Ovary (tissue), 9 donors: ENCODE results near the gene SPARC. TPM values are rescaled to one million over a fixed set of nuclear protein-coding genes. Genes with fewer than 3 reads are reported as not detected.
"Not testable (repeated sequence)": the region's sequence is repeated elsewhere in the genome, so short reads cannot be mapped to it uniquely, and the experiment has no call there.

Experiments used
- DNase-seq, 5 donors: peaks; one replicate each; pipeline ENCODE4 v3.0.0-alpha.2; 2019 to 2020
- H3K27ac ChIP-seq, 2 donors: fragments of 200-600 bp; one replicate each; pipeline versions ENCODE4 v1.5.1 to v1.8.0; 2019 to 2022
- H3K27me3 ChIP-seq: fragments of 200-600 bp; one replicate; pipeline ENCODE4 v1.8.0; 2022
- H3K36me3 ChIP-seq: fragments of 200-600 bp; sonication (generic); one replicate; pipeline ENCODE4 v1.5.1; 2019
- H3K4me1 ChIP-seq: one replicate; pipeline ENCODE4 v1.8.1; 2013; ENCODE audit warnings: mild to moderate bottlenecking, moderate library complexity; ENCODE audit not compliant: insufficient read depth
- H3K4me3 ChIP-seq: fragments of 200-600 bp; sonication (generic); one replicate; pipeline ENCODE4 v1.5.1; 2017
- H3K9me3 ChIP-seq, 2 donors: fragments of 200-600 bp in 1 of 2; sonication (generic) in 1 of 2; one replicate each; pipeline versions ENCODE4 v1.5.1 to v1.8.1; 2013 to 2019; ENCODE audit warnings: mild to moderate bottlenecking in 1 of 2, moderate library complexity in 1 of 2
- EP300 ChIP-seq: sonication (generic); formaldehyde crosslinking; IDR thresholded peaks from one replicate; pipeline ENCODE4 v1.6.1; 2017; ENCODE audit warnings: antibody characterized with exemption
- POLR2A ChIP-seq: fragments of 450-650 bp; IDR thresholded peaks from one replicate; pipeline ENCODE4 v1.6.1; 2017; ENCODE audit warnings: antibody characterized with exemption, mild to moderate bottlenecking, moderate library complexity
- whole genome bisulfite sequencing, 3 donors: extraction: QIAGEN DNeasy Blood & Tissue Kit in 1 of 3; methylation state at CpG; one replicate each; pipeline versions ENCODE4 v1.1.5 to v1.1.7; 2013 to 2017; 5-methylcytosine and 5-hydroxymethylcytosine counted together
- intact Hi-C, 4 donors: fragments of 100-400 bp; cut with DNase I; formaldehyde crosslinking; loops; one replicate each; pipeline versions ENCODE4 v1.11.0 to v1.15.1; 2022 to 2023
- polyA plus RNA-seq, 2 donors: library from polyadenylated mRNA; stranded (reverse); fragments of 200-250 nt in 1 of 2; fragments of 350-450 nt in 1 of 2; fragmentation: Illumina TruSeq in 1 of 2; extraction: RNeasy Lipid Tissue Mini Kit (QIAGEN cat#74804) in 1 of 2; gene quantifications; one replicate each; pipeline ENCODE4 v1.2.3, GENCODE V29; 2013 to 2014
- total RNA-seq, 7 donors: library from RNA; depleted of rRNA in 2 of 7; stranded (reverse); fragments of >200 nt in 2 of 7; fragmentation: NEBNext Ultra II Directional in 3 of 7; extraction: Animal tissue kit (Norgen Biotek cat#: 25700) in 3 of 7; gene quantifications; one replicate each; pipeline versions ENCODE4 v1.1.0 to v1.2.4, GENCODE V29; 2016 to 2023
- TF ChIP-seq, protein P1 (sequence below), 3 donors: fragments of 450-650 bp in 2 of 3; fragments of 200-600 bp in 1 of 3; IDR thresholded peaks; one replicate each; pipeline versions ENCODE4 v1.5.1 to v1.8.0; 2016 to 2022; ENCODE audit warnings: antibody characterized with exemption in 3 of 3, mild to moderate bottlenecking in 1 of 3
- donor health status: DM: no; HTN: no; CAD: no; lungs with moderate emphysema.
- donor health status: DM: no; HTN: no; CAD: no.
- donor health status: Bipolar disorder and iron deficiency.
- donor health status: DM: yes; HTN: yes; CAD: no.
- donor health status: DM: no; HTN: no; CAD: no.
- donor health status: DM: yes; HTN: yes; CAD: no.

Gene SPARC
- total and polyA plus RNA-seq, 9 donors = 220 to 2,564 (median 924) TPM

DNA sequence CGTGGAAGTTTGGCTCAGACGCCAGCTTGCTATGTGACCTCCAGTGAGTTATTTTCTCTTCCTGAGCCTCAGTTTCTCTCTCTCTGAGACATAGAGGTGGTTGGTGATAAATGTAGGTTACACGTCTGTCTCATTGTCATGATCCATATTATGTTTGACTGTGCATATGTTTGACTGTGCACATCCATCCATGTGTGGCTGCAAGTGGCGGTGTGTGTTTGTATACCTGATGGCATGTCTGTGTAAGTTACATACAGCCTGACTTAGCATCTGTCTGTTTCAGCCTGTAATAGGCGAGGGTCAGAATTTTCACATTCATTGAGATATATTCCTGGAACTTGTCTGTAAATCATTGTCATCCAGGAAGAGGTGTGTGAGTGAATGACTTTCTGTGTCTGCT lies 3.3 kb downstream of the SPARC start:
- no peak for DNase-seq
- H3K36me3 ChIP-seq = no peaks in the 10 kb centered on the region
- H3K9me3 ChIP-seq = no peaks in the 10 kb centered on the region
- TF ChIP-seq, protein P1, sequence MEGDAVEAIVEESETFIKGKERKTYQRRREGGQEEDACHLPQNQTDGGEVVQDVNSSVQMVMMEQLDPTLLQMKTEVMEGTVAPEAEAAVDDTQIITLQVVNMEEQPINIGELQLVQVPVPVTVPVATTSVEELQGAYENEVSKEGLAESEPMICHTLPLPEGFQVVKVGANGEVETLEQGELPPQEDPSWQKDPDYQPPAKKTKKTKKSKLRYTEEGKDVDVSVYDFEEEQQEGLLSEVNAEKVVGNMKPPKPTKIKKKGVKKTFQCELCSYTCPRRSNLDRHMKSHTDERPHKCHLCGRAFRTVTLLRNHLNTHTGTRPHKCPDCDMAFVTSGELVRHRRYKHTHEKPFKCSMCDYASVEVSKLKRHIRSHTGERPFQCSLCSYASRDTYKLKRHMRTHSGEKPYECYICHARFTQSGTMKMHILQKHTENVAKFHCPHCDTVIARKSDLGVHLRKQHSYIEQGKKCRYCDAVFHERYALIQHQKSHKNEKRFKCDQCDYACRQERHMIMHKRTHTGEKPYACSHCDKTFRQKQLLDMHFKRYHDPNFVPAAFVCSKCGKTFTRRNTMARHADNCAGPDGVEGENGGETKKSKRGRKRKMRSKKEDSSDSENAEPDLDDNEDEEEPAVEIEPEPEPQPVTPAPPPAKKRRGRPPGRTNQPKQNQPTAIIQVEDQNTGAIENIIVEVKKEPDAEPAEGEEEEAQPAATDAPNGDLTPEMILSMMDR (IDR thresholded peaks at IDR 0.05) = no peak
- TF ChIP-seq POLR2A (no peak), EP300 (no peak)
- intact Hi-C loops = no loop called here
- H3K4me3 ChIP-seq = no peak overlapping the region
- H3K4me1 ChIP-seq = peaks cover 36% of the 10 kb centered on the region
- WGBS, 3 donors = 20 to 43% (median 29%) methylated on average over 5 of the region's 5 CpGs
- peak overlapping the region in 1 of 2 donors; percentile 80 for H3K27ac ChIP-seq
- no peaks in the 10 kb centered on the region for H3K27me3 ChIP-seq

DNA sequence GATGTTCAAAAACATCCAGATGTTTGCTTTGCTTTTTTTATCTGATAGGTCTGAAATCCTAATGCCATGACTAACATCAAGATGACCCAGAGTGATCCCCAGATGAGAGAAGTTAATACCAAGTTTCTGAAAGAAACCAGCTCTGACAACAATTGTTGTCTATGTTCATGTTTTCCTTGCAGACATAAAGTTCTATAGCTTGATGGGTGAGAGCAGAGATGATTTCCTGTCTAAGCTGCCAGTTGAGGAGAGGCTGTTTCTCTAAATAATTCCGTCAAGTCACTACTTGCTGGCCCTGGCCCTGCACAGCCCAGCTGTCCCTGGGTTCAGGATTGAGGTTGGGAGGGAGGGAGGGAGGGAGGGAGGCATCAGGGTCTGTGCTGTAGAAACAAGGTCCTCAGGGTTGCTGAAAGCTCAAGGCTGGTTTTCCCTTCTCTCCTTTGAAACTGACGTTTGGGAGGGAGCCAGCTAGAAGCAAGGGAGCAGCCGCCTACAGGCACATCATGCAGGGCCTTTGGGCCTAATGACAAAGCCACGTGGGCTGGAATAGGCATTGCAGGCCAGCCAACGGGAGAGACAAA lies 3.9 kb downstream of the SPARC start:
- no peaks in the 10 kb centered on the region for H3K36me3 ChIP-seq
- intact Hi-C loops = no loop called here
- no peaks in the 10 kb centered on the region for H3K9me3 ChIP-seq
- DNase-seq = peak in 4 of 5 donors; percentile 59 to 75 (median 66)
- no peaks in the 10 kb centered on the region for H3K27me3 ChIP-seq
- H3K4me1 ChIP-seq = peaks cover 41% of the 10 kb centered on the region
- 1 to 4% (median 4%) methylated on average over 5 of the region's 5 CpGs for WGBS, 3 donors
- H3K27ac ChIP-seq = peak overlapping the region in 1 of 2 donors; percentile 80
- H3K4me3 ChIP-seq = no peak overlapping the region
- no peak for TF ChIP-seq EP300
- TF ChIP-seq, protein P1 (IDR thresholded peaks at IDR 0.05) = no peak
- no peak for TF ChIP-seq POLR2A

DNA sequence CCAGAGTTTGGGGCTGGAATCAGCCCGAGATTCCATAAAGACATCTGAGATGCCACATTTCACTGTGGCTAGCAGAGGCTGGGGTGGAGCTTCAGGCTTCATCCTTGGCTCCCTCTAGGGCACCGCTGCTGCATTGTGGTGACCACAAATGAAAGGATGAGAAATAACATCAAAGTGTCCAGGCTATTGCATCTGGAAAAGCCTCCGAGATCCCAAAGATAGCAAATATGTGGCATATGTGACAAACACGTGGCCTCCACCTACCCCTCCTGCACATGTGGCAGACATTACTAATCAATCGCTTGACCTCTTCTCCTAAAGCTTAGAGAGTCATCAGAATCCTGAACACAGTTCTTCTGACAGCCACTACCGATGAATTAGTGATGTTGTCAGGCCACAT lies 4.5 kb downstream of the SPARC start:
- TF ChIP-seq POLR2A (no peak), EP300 (no peak)
- TF ChIP-seq, protein P1 (IDR thresholded peaks at IDR 0.05) = no peak
- Histone ChIP-seq H3K27ac (peak overlapping the region; percentile 57 to 80), H3K9me3 (no peaks in the 10 kb centered on the region), H3K4me3 (no peak overlapping the region), H3K4me1 (peaks cover 48% of the 10 kb centered on the region), H3K36me3 (no peaks in the 10 kb centered on the region), H3K27me3 (no peaks in the 10 kb centered on the region)
- no peak for DNase-seq
- intact Hi-C loops = no loop called here
- WGBS, 3 donors = 23 to 32% (median 24%) methylated on average over 6 of the region's 6 CpGs

DNA sequence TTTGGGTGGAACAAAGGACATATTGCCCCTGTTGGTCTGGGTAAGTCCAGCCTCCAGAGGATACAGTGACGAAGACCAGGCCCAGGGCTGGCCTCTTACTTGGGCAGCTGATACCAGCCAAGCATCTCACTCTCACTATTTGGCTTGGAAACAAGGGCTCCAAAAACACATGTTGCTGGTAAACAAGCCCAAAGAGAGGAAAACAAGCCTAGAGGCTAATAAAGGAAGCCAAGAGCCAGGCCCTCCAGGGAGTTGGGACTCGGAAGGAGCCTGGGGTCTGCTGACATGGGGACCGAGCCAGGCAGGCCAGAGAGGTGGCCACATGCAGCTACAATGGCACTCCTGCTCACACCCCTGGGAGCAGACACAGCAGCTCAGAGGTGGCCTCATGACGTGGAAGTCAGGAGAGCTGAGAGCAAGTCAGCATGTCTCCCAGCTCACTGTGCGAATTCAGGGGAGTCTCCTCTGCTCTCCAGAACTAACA lies 5.7 kb downstream of the SPARC start:
- WGBS, 3 donors = 14 to 24% (median 24%) methylated on average over 5 of the region's 5 CpGs
- DNase-seq = no peak
- TF ChIP-seq EP300 = no peak
- intact Hi-C loops = no loop called here
- no peaks in the 10 kb centered on the region for H3K27me3 ChIP-seq
- H3K27ac ChIP-seq = peak overlapping the region; percentile 57 to 80
- no peaks in the 10 kb centered on the region for H3K36me3 ChIP-seq
- no peaks in the 10 kb centered on the region for H3K9me3 ChIP-seq
- H3K4me1 ChIP-seq = peaks cover 55% of the 10 kb centered on the region
- H3K4me3 ChIP-seq = no peak overlapping the region

DNA sequence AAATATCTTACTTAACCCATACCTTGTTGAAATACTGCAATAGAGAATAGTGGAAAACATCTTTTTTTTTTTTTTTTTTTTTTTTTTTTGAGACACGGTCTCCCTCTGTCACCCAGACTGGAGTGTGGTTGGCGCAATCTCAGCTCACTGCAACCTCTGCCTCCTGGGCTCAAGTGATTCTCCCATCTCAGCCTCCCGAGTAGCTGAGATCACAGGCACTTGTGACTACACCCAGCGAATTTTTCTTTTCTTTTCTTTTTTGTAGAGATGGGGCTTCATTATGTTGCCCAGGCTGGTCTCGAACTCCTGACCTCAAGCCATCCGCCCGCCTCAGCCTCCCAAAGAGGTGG lies 6.6 kb downstream of the SPARC start:
- H3K4me3 ChIP-seq, DNase-seq, H3K36me3 ChIP-seq, intact Hi-C loops, H3K9me3 ChIP-seq, H3K27me3 ChIP-seq: not testable (repeated sequence)
- WGBS, 3 donors = 46 to 53% (median 50%) methylated on average over 7 of the region's 7 CpGs
- H3K27ac ChIP-seq = peak overlapping the region in 1 of 2 donors; percentile 80
- H3K4me1 ChIP-seq = peaks cover 60% of the 10 kb centered on the region
